A673 (cell line): Measurements from ENCODE around the gene CLEC2A.

Experiments
- CTCF ChIP-seq: fragments of 300-800, 200-600 bp; sonication (generic); conservative IDR thresholded peaks from 2 replicates; pipeline ENCODE4 v1.5.1; 2017; ENCODE audit warnings: low read depth, mild to moderate bottlenecking, antibody characterized with exemption, low read length, moderate library complexity, mixed read lengths
- EZH2 ChIP-seq: fragments of 200-600 bp; sonication (generic); IDR thresholded peaks from 2 replicates; pipeline ENCODE4 v1.6.1; 2017; ENCODE audit warnings: borderline replicate concordance, low read depth, mild to moderate bottlenecking, mixed read lengths, antibody characterized with exemption, low read length; ENCODE audit not compliant: poor library complexity, severe bottlenecking

- TF ChIP-seq CTCF (no peak), EZH2 (no peak)
Measured at GRCh38 chr12:9933958-9934357, 1.8 kb upstream of the CLEC2A start.
